ENCODE data around the gene PITPNC1. TPM values are rescaled to one million over a fixed set of nuclear protein-coding genes. Genes with fewer than 3 reads are reported as not detected.

PITPNC1 gene
- total and polyA plus RNA-seq, 2 donors (not counting 3 experiments of a cell fraction or from before 2014, with no cell fraction given), result 2.4 to 9.6 TPM

DNA sequence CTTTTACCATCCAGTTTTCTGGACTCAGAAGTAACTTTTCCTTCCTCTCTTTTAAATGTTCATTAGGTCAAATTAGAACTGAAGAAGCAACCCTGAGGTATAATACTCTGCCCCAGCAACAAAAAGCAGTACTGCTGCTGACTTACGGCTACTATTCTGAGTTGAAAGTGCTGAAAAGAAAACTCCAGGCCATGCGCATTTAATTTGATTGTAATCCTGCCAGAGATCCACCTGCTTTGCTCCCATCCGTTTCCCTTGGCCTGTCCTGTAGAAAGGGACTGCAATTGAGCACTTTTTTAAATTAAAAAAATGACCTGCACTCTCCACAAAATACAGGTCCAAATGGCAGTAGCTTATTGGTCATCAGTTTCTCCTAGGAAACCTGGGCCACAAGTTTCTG, 61.6 kb downstream of the PITPNC1 start:
- Histone ChIP-seq H3K9ac (replicated peaks; ENCODE audit: extremely low read depth, insufficient read depth, low read length) (no peak overlapping the region), H3K27ac (ENCODE audit: insufficient read depth, low read depth, low read length) (no peak overlapping the region), H3K4me2 (ENCODE audit: insufficient read depth, low read length) (no peak overlapping the region), H3K9me1 (replicated peaks; ENCODE audit: control insufficient read depth, extremely low read depth, insufficient read depth, low read length) (no peaks in the 10 kb centered on the region), H3K36me3 (ENCODE audit: control insufficient read depth in 2 of 2, extremely low read depth in 1 of 2, insufficient read depth in 2 of 2, low read length in 2 of 2) (no peaks in the 10 kb centered on the region), H4K20me1 (replicated peaks; ENCODE audit: control insufficient read depth, extremely low read depth, insufficient read depth, low read length) (no peaks in the 10 kb centered on the region), H2AFZ (ENCODE audit: low read depth, low read length) (no peak overlapping the region), H3K4me3 (replicated peaks in 1 of 3; ENCODE audit: insufficient read depth in 1 of 3, low read depth in 1 of 3, low read length in 3 of 3) (no peak overlapping the region), H3K4me1 (ENCODE audit: control insufficient read depth, extremely low read depth, insufficient read depth, low read length) (peaks cover 18% of the 10 kb centered on the region), H3K79me2 (ENCODE audit: control insufficient read depth, insufficient read depth, low read length) (no peaks in the 10 kb centered on the region), H3K9me3 (replicated peaks; ENCODE audit: control insufficient read depth, insufficient read depth, low read length) (no peaks in the 10 kb centered on the region), H3K27me3 (ENCODE audit: control insufficient read depth in 2 of 2, insufficient read depth in 2 of 2, low read length in 2 of 2) (no peaks in the 10 kb centered on the region)
- intact Hi-C loops (cut with micrococcal nuclease), result no loop called here
- BruUV-seq (replicated peaks), result no TSS peak
- POLR2A ChIA-PET, result no interaction called here
- CTCF ChIA-PET, result interaction anchor here (0.9 to 1.6 kb wide), 2 partner anchors 9 to 37 kb away, joined by 3 to 6 read pairs; no protein-coding TSS in a partner anchor
- FAIRE-seq, result no peak
- no peak for TF ChIP-seq POLR2A (IDR thresholded peaks at IDR 0.05; ENCODE audit: low read depth, low read length)
- TF ChIP-seq FOS (IDR thresholded peaks at IDR 0.05; ENCODE audit: borderline replicate concordance, insufficient read depth, low read length), result no peak
- TF ChIP-seq JUN (IDR thresholded peaks at IDR 0.05; ENCODE audit: borderline replicate concordance, insufficient read depth, insufficient read length, low read depth), result no peak
- TF ChIP-seq EZH2 (IDR thresholded peaks at IDR 0.05; ENCODE audit: borderline replicate concordance, low read depth, low read length, severe bottlenecking), result no peak
- DNase-seq (ENCODE audit: low read depth, low spot score), result no peak
- dilution Hi-C loops (cut with MboI; ENCODE audit: extremely low pct_ligation_motif_present, low sequenced_read_pairs), result no loop called here

GRCh38 chr17:67439269-67439668, 62.2 kb downstream of the PITPNC1 start:
- peaks cover 23% of the 10 kb centered on the region for H3K4me1 ChIP-seq (ENCODE audit: control insufficient read depth, extremely low read depth, insufficient read depth, low read length)
- H4K20me1 ChIP-seq (replicated peaks; ENCODE audit: control insufficient read depth, extremely low read depth, insufficient read depth, low read length), result no peaks in the 10 kb centered on the region
- CTCF ChIA-PET, result interaction anchor here (0.9 to 1.6 kb wide), 2 partner anchors 9 to 36 kb away, joined by 3 to 6 read pairs; no protein-coding TSS in a partner anchor
- no peak overlapping the region for H3K27ac ChIP-seq (ENCODE audit: insufficient read depth, low read depth, low read length)
- POLR2A ChIA-PET, result no interaction called here
- H3K9ac ChIP-seq (replicated peaks; ENCODE audit: extremely low read depth, insufficient read depth, low read length), result no peak overlapping the region
- no peaks in the 10 kb centered on the region for H3K36me3 ChIP-seq (ENCODE audit: control insufficient read depth in 2 of 2, extremely low read depth in 1 of 2, insufficient read depth in 2 of 2, low read length in 2 of 2)
- H3K4me3 ChIP-seq (replicated peaks in 1 of 3; ENCODE audit: insufficient read depth in 1 of 3, low read depth in 1 of 3, low read length in 3 of 3), result no peak overlapping the region
- dilution Hi-C loops (cut with MboI; ENCODE audit: extremely low pct_ligation_motif_present, low sequenced_read_pairs) (no loop called here), intact Hi-C loops (cut with micrococcal nuclease) (no loop called here)
- no peak overlapping the region for H2AFZ ChIP-seq (ENCODE audit: low read depth, low read length)
- FAIRE-seq, result no peak
- no peaks in the 10 kb centered on the region for H3K9me1 ChIP-seq (replicated peaks; ENCODE audit: control insufficient read depth, extremely low read depth, insufficient read depth, low read length)
- BruUV-seq (replicated peaks), result no TSS peak
- H3K4me2 ChIP-seq (ENCODE audit: insufficient read depth, low read length), result no peak overlapping the region
- TF ChIP-seq EZH2 (IDR thresholded peaks at IDR 0.05; ENCODE audit: borderline replicate concordance, low read depth, low read length, severe bottlenecking), result no peak
- TF ChIP-seq POLR2AphosphoS5 (IDR thresholded peaks at IDR 0.05; ENCODE audit: insufficient read depth, low read depth, low read length), result no peak
- TF ChIP-seq JUN (IDR thresholded peaks at IDR 0.05; ENCODE audit: borderline replicate concordance, insufficient read depth, insufficient read length, low read depth), result no peak
- no peak for TF ChIP-seq MAX (IDR thresholded peaks at IDR 0.05; ENCODE audit: insufficient read depth, insufficient read length)
- no peaks in the 10 kb centered on the region for H3K27me3 ChIP-seq (ENCODE audit: control insufficient read depth in 2 of 2, insufficient read depth in 2 of 2, low read length in 2 of 2)
- DNase-seq (ENCODE audit: low read depth, low spot score), result no peak
- H3K9me3 ChIP-seq (replicated peaks; ENCODE audit: control insufficient read depth, insufficient read depth, low read length), result no peaks in the 10 kb centered on the region
- H3K79me2 ChIP-seq (ENCODE audit: control insufficient read depth, insufficient read depth, low read length), result no peaks in the 10 kb centered on the region

Data from endothelial cell of umbilical vein (primary cell).